GM19463 (cell line): ENCODE data around the gene CDH4.

Experiments
- ATAC-seq: cut with Tn5 transposase; IDR thresholded peaks from one replicate; pipeline ENCODE4 v1.9.1; 2021; ENCODE audit warnings: mild to moderate bottlenecking, moderate library complexity; ENCODE audit not compliant: unreplicated experiment

CDH4 gene

DNA sequence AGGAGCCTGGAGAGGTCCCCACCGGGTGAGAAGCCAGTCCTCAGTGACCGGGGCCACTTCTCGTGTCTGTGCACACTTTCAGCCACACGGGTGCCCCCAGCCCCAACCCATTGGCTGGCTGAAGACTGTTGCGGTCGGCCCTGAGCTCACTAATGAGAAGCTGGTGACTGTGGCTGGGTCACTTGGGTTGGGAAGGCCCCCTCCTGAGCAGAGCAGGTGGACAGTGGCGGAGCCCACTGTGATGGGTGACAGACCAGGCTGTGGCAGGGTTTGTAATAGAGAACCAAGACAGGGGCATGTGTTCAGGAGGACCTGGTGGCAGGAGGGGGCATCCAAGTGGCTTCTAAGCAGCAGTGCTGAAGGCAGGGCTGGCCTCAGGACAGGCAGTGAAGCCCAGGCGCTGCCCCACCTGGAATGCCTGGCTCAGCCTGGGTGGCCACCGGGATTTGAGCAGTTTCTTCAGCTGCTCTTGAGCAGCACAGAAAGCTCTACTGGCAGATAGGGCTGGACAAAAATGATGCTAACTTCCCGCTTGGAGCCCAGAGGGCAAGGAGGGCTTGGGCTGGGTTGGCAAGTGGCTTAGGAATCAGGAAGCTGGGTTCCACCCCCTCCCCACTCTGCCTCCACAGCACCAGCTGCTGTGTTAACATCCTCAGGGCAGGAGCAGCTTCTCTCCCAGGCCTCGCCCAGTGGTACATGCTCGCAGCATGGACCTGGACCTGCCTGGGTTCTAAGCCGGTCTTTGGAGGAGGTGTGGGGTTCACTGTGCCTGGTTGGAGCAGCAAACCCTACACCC lies 256.4 kb downstream of the CDH4 start:
- no peak for ATAC-seq

- no peak for ATAC-seq
Observed at GRCh38 chr20:61510778-61511330, 258.8 kb downstream of the CDH4 start.

GRCh38 chr20:61512475-61512874 lies 260.4 kb downstream of the CDH4 start:
- ATAC-seq: no peak

GRCh38 chr20:61513124-61514017 lies 261.3 kb downstream of the CDH4 start:
- ATAC-seq: no peak

DNA sequence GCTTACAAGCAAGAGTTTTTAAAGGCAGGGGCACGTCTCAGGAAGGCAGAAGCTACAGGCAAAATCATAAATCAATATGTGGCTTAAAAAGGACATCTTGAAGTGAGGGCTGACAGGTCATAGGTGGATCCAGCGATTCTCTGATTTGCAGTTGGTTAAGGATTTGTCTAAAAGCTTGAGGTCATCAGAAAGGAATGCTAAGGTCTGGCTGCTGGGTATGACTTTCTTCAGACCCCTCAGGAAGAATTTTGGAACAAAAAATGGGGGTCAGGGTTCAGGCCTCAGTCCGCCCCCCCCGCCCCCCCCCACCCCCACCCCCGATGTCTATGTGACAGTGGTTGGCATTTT lies 261.9 kb downstream of the CDH4 start:
- ATAC-seq: no peak

DNA sequence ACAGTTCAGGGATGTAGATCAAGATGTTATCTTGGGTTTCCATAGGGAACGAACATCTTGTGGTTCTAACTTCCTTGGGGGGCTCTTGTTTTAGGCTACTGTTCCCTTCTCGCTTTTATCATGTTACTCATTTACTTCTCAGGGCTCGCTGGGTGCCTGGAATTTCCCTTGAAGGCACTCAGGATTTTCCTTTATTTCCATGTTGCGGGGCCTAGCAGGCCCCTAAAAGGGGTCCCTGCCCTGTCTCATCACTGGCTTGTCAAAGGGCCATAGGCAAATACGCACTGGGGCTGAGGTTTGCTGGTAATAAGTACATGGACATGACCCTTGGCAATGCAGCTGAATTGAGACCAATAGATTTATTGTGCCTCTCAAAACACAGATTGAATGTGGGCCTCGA lies 262.3 kb downstream of the CDH4 start:
- no peak for ATAC-seq

GRCh38 chr20:61514805-61515505 lies 262.9 kb downstream of the CDH4 start:
- no peak for ATAC-seq

DNA sequence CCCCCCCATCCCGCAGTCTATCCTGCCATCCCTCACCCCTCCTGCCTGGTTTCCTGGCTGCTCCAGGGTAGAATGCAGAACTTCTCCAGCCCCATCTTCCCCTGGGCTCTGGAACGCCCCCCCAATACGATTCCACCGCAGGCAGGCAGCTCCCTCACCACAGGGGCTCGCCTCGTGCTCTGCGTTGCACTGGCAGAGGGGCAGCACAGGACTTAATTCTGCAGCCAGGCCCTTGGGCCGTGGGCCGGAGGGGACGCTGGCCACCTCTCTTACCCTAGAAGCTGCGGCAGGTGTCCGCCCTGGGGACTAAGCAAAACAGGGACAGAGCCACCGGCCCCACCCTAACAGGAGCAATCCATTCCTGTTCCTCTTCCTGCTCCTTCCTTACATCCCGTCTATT lies 263.9 kb downstream of the CDH4 start:
- ATAC-seq: no peak

DNA sequence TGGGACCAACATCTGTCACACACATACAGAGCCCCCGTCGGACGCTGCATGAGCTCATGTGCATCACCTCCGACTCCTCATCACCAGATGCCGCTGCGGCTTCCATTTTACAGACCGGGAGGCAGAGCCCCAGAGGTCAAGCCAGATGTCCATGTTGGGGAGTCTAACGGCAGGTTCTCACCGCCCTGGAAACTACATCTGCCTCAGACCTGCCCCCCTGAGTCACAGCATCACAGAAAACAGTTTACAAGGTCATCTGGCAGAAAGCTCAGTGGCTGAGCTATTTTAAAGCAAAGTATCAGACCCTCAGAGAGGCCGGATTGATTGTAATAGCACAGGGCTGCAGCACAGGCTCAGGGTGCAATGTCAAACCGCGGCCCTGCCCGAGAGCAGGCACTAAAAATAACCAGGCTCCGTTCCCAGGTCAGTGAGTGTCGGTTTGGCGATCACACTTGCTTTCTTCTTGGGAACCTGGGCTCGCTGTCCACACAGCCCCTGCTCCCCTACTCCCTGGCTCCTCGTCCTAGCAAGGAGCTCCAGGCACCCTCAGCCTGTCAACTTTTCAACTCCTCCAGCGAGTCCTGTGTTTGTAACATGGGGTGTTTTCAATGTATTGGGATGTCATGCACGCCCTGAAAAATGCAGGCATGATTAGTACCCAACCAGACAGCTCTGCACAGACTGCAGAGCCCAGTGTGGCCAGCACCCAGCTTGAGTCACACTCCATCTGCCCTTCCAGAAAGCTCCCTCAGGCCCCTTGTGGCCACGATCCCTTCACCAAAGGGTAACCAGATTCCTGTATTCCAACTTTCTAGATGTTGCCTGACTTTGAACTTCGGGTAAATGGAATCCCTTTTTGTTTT lies 264.5 kb downstream of the CDH4 start:
- ATAC-seq: no peak

DNA sequence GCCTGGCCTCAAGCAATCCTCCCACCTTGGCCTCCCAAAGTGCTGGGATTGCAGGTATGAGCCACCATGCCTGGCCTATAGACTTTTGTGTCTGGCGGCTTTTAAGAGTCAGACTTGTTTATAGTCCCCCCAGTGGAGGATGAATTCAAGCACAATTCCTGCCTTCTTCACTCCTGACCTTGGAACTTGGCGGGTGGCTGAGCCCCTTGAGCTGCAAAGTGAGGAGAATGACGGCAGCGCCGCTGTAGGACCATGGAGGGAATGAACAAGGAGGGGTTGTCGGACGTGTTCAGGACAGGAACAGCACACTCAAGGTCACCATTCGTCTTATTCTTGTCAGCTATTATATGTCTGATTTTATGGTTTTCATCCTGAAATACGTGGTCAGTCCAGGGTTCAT lies 265.4 kb downstream of the CDH4 start:
- no peak for ATAC-seq

- ATAC-seq: no peak
Observed at GRCh38 chr20:61518424-61518951, 266.4 kb downstream of the CDH4 start.

DNA sequence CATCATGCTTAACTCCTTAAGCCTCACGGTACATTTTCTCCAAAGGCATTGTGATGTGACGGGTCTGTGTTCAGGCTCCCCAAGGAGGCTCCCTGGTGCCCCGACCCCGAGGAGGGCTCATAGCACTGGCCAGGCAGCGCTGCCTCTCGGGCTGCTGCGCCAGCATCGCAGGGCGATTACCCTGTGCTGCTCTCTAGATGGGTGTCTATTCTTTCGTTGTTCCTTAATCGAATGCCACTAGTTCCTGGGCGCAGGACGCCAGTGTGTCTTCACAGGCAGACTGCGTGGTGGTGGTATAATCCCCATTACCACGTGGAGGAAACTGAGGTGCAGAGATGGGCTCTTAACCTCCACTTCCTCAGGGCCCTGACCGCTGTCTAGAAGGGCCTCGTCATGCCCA lies 267.4 kb downstream of the CDH4 start:
- no peak for ATAC-seq

DNA sequence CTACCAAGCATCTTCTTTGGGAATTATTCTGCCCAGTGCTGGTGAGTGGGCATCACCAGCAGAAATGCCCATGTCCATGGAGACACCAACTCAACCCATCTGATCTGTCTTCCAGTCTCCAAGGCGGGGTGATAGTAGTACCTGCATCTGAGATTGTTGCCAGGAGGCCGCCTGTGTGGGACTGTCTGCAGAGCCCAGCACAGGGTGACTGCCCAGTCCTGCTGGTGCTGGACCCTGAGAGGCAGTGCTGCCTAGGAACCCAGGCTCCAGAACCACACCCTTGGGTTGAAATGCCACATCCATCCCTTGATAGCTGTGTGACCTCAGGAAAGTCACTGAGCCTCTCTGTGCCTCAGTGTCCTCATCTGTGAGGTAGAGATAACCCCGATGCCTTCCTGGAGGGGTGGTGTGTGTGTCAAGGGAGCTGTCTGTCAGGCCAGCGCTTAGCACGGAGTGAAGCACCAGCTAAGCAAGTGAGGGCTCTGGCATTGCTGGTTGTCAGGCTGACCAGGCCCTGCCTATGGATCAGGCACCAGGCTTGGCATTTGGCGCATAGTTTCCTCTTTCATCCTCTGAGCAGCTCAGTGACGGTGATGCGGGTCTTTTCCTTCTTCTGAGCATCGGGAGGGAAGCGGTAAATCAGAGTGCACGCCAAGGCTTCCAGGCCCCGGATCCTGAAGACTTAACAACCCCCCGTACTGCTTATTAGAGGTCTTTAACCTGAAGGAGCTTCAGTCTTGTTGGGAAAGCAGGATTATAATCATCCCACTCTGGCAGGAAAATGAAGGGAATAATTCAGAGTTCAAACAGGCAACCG lies 268.2 kb downstream of the CDH4 start:
- ATAC-seq: no peak

GRCh38 chr20:61520893-61521460 lies 268.9 kb downstream of the CDH4 start:
- ATAC-seq: no peak

DNA sequence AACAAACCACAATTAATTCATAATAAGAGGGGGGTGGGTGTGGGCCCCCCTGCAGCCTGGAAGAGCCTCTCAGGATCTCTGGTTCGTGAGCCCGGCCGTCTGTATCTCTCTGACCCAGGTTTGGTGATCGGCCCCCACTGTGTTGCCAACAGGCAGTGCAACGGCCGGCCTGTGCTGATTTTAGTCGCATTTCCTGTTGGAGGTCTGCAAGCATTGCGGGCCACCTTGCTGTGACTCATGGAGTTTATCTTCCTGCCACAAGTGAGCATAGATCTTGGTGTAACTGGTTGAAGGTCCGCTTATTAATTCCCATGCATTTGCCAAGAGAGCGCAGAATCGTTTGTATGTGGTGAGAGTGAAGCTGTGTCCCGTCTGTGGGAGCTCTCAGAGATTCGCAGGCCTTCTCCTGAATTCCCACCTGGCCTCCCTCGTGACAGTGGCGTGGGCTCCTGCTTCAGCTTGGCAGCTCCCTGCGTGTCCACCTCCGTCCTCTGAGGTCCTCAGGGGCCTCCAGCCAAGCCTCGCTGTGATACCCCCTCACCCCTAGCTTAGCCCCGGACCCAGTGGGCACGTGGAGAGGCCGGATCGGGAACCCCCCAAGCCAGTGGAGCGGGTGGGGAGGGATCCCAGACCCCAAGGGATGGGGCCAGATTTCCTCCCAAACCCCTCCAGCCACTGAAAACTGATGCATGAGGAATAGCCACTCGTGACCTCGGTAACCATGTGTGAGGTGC lies 269.8 kb downstream of the CDH4 start:
- no peak for ATAC-seq

GRCh38 chr20:61522498-61523090 lies 270.5 kb downstream of the CDH4 start:
- ATAC-seq: no peak

GRCh38 chr20:61523145-61523544 lies 271.1 kb downstream of the CDH4 start:
- ATAC-seq: no peak
